Measurements from ENCODE around the gene PPIE. TPM values are rescaled to one million over a fixed set of nuclear protein-coding genes. Genes with fewer than 3 reads are reported as not detected.

PPIE gene
- total and polyA plus RNA-seq, 2 of the 13 experiments (the other 11 are each of a cell fraction or from before 2014, with no cell fraction given): 15.3 to 26.3 TPM

GRCh38 chr1:39757501-39757900, 18.8 kb downstream of the PPIE start:
- BruUV-seq (replicated peaks): no TSS peak
- Histone ChIP-seq H4K20me1 (ENCODE audit: insufficient read depth, low read length) (no peaks in the 10 kb centered on the region), H3K79me2 (ENCODE audit: insufficient read depth, low read length) (no peaks in the 10 kb centered on the region), H3K9me3 (ENCODE audit: low read length) (no peaks in the 10 kb centered on the region), H3K27me3 (ENCODE audit: control insufficient read depth in 1 of 2, insufficient read depth in 2 of 2, low read length in 2 of 2) (no peaks in the 10 kb centered on the region), H3K9ac (ENCODE audit: insufficient read depth, low read depth, low read length) (no peak overlapping the region), H3K4me2 (ENCODE audit: low read depth, low read length) (no peak overlapping the region), H2AFZ (ENCODE audit: low read length) (no peak overlapping the region), H3K4me1 (ENCODE audit: insufficient read depth, low read length) (no peaks in the 10 kb centered on the region), H3K4me3 (replicated peaks in 1 of 3; ENCODE audit: insufficient read depth in 1 of 3, low read depth in 2 of 3, low read length in 3 of 3) (no peak overlapping the region), H3K27ac (ENCODE audit: extremely low read length, insufficient read depth, low read length) (no peak overlapping the region), H3K36me3 (replicated peaks in 1 of 2; ENCODE audit: control insufficient read depth in 1 of 2, insufficient read depth in 2 of 2, low read length in 2 of 2) (peaks cover 0 to 21% of the 10 kb centered on the region in 2 experiments; a peak in 2 of 5 replicates)
- POLR2A ChIA-PET: no interaction called here
- no peak for FAIRE-seq
- in situ Hi-C loops (cut with HindIII; ENCODE audit: extremely low pct_ligation_motif_present, low pct_unique_long_range_greater_than_20kb) (no loop called here), intact Hi-C loops (cut with micrococcal nuclease; ENCODE audit: unreplicated experiment) (no loop called here)
- DNase-seq (ENCODE audit: low spot score): no peak
- no peak for ATAC-seq
- 64% methylated on average over 5 of the region's 5 CpGs for WGBS (ENCODE audit: low lambda C conversion rate)
- CTCF ChIA-PET (ENCODE audit: low intra/inter-chr PET ratio, low total read pairs): no interaction called here
- TF ChIP-seq ZNF432 (CRISPR knock-in tag; IDR thresholded peaks at IDR 0.05; ENCODE audit: borderline replicate concordance) (no peak), MTF1 (CRISPR knock-in tag; IDR thresholded peaks at IDR 0.05) (no peak), ZBTB40 (IDR thresholded peaks at IDR 0.05) (no peak), ZBTB40 (CRISPR knock-in tag; IDR thresholded peaks at IDR 0.05) (no peak), MYNN (CRISPR knock-in tag; IDR thresholded peaks at IDR 0.05; ENCODE audit: low read depth) (no peak), YEATS4 (CRISPR knock-in tag; IDR thresholded peaks at IDR 0.05; ENCODE audit: borderline replicate concordance) (no peak), ZNF569 (CRISPR knock-in tag; IDR thresholded peaks at IDR 0.05; ENCODE audit: borderline replicate concordance) (no peak), TERF1 (CRISPR knock-in tag; IDR thresholded peaks at IDR 0.05) (no peak), FOXM1 (CRISPR knock-in tag; IDR thresholded peaks at IDR 0.05) (no peak), KLF12 (CRISPR knock-in tag; IDR thresholded peaks at IDR 0.05; ENCODE audit: borderline replicate concordance) (no peak)
- TF ChIP-seq, protein P1, sequence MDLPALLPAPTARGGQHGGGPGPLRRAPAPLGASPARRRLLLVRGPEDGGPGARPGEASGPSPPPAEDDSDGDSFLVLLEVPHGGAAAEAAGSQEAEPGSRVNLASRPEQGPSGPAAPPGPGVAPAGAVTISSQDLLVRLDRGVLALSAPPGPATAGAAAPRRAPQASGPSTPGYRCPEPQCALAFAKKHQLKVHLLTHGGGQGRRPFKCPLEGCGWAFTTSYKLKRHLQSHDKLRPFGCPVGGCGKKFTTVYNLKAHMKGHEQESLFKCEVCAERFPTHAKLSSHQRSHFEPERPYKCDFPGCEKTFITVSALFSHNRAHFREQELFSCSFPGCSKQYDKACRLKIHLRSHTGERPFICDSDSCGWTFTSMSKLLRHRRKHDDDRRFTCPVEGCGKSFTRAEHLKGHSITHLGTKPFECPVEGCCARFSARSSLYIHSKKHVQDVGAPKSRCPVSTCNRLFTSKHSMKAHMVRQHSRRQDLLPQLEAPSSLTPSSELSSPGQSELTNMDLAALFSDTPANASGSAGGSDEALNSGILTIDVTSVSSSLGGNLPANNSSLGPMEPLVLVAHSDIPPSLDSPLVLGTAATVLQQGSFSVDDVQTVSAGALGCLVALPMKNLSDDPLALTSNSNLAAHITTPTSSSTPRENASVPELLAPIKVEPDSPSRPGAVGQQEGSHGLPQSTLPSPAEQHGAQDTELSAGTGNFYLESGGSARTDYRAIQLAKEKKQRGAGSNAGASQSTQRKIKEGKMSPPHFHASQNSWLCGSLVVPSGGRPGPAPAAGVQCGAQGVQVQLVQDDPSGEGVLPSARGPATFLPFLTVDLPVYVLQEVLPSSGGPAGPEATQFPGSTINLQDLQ (CRISPR knock-in tag; IDR thresholded peaks at IDR 0.05): no peak
